ENCODE data around the gene KRTAP21-2.
"Not testable (repeated sequence)": the region's sequence is repeated elsewhere in the genome, so short reads cannot be mapped to it uniquely, and the experiment has no call there.

Gene KRTAP21-2

DNA sequence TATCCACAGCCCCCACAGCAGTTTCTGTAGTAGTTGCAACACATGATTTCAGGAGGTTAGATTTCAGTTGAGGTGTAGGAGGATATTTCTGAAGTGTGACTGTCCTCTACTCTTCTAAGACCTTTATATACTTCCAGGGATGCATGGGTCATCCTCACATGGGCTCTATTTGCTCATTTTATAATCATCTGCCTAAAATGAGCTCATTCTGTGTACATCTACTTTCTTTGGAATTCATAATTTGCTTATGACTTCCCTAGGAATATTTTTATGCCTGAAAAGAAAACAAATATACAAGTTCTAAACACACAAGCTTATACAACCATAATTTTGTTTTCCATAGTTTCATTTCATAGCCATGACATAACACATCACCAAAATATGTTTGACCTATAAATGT is at the start of gene KRTAP21-2:
KRTAP21-2 (minus strand) TSS at position 101 of the 400 bp plus-strand sequence; CDS start at position 44, 57 bp downstream.
- DNase-seq (ENCODE audit: low read depth, low spot score), result no peak

DNA sequence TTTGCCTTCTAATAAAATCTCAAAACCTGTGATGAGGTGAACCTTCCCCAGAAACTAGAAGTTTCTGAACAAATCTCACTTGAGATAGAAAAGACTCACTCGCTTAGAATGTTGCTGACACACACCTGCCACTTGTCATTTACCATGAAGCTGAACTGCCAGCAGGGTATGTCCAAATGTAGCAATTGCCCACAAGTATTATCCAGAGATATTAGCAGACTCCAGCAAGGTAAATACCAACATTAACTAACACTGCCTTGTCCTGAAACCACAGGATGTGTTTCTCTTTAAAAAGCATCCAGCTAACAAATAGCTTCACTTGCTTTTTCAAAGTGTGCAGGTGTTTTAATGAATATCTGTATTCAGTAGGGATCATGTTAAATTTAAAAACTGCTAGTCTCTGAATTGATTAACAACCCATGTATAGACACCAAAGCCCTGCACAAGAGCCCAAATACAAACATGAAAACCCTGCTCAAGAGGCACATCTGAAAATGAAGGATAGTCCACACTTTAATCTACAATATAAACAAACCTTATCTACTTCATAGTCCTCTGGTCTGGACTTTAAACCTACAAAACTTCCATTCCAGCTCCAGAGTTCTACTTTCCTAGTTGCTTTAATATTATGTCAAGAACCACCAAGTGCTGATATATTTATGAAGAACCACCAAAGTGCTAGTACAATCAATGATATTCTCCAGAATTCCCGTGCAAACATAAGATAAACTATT is 46.7 kb upstream of the KRTAP21-2 start:
- no peak for DNase-seq (ENCODE audit: low read depth, low spot score)

DNA sequence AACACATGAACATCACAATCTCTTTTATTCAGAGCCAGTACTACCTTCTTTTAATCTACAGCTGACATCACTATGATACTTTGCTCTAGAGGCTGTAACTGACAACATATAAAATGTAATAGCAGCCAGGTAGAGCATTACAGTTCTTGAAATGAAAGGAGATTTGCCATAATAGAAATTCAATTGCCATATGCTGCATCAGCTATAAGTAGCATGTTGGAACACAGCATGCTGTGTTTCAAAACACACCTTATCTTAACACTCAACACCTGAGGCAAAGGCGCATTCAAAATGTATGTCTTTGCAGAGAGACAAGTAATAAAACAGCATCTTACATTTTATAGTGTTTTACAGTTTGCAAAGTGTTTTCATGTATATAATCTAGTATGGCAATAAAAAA is 32.2 kb upstream of the KRTAP21-2 start:
- no peak for DNase-seq (ENCODE audit: low read depth, low spot score)

DNA sequence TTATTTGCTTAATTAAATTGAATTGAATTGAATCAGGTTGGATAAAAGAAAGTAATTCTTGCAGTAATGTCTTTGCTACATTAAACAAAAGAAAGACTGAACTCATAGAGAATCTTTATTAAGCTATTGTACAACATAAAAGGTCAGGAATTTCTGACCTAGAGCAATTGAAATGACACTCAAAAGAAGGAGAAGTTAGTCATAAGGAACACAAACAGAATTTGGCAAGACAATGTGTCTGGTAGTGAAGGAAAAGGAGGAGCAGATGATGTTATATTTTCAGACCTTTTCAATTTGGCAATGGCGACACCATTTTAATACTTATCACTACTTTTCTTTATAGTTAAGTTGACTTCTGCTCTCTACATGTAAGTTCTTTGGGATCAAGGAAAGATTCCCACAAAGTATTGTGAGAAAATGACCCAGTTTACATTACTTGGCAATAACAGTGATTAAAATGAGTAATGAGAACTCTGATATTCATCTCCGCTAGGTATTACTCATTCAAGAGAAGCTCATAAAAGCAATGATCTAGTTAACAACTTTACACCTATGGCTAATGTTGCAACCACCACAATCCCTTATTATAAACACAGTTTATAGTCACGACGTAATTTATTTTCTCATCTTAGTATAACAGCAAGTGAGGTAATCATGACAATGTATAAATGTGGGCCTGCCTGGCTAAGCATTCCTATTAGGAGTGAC is 22.8 kb upstream of the KRTAP21-2 start:
- no peak for DNase-seq (ENCODE audit: low read depth, low spot score)

DNA sequence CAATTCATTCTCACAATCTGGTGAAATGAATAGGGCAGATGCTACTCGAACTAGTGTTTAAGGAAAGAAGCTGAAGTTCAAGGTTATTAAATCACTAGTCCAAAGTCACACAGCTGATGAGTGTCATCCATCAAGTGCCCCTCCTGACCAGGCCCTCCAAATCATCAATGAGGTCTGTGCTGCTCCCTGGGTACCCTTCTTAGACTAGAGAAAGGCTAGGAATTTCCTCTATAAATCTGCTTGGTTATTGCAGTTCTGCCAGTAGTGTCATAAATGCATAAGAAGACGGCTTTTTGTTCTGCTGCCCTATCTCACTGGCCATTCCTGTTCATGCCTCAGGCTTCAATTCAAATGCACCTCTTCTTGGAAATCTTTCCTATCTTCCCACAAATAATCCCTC is 13.7 kb upstream of the KRTAP21-2 start:
- DNase-seq (ENCODE audit: low read depth, low spot score), result no peak

DNA sequence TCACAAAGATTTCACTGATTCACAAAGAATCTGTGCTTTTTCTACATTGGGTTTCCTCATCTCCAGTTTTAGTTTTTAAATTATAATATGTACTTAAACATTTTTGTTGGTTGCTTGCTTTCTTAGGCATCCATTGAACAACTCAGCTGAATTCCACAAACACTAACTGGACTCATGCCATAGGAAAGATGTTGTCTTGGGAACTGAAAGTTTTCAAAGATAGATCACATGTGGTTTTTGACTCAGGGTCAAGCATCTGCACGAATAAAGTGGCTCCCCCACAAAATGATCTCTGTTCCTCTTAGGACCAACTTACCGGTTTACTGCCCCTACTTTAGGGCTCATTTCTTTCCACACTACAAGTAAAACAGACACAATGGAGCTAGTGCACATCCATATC is 11.2 kb upstream of the KRTAP21-2 start:
- DNase-seq (ENCODE audit: low read depth, low spot score), result no peak

DNA sequence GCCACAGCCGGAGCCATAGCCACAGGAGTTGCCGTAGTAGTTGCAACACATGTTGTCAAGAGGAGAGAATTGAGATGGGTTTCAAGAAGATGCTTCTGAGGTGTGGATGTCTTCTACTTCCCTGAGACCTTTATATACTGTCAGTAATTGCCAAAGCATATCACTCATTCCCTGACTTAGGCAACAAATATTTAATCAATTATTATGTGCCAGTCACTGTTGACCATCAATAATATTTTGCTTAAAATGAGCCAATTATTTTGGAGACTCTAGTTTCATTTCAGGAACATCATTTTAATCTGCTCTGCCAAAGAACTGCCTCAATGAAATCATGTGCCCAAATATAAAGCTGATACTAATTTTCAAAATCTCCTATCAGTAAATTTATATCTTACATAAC is 8.3 kb upstream of the KRTAP21-2 start, which contains the start of gene KRTAP21-1:
KRTAP21-1 (minus strand) TSS at position 101 of the 400 bp plus-strand sequence; CDS start at position 51, 50 bp downstream.
- DNase-seq (ENCODE audit: low read depth, low spot score), result not testable (repeated sequence)

DNA sequence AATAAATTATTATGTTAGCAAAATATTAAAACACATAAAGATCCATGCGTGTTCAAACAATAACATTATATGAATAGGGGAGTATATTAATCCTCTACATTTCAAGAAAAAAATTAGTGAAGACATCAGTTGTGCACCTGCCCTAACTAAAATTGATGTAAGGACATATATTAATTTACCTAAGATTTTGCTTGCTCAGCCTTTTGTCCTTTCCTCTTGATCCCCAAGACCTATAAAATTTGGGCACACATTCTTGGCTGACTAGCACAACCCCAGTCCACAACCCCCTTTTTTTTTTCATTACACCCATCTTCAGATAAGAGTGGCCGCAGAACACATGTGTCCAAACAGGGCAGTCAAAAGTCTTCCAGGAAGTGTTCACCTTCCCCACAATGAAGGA is 6.6 kb downstream of the KRTAP21-2 start:
- DNase-seq (ENCODE audit: low read depth, low spot score), result no peak

DNA sequence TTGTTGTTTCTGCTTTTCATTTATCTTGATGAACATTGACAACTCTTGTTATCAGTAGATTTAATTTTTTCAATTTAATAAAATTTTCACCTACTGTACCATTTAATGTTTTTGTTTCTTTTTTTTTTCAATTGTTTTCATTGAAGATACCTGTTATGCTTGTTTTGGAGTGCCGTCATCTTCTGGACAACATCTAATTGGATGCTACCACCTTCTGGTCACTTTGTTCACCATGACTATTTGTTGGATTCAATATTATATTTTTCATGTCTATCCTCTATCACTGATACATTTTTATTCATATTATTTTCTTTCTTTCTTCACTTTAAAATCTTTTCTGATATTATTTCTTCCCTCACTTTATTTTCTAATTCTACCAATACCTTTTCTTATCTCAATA is 14.0 kb downstream of the KRTAP21-2 start:
- no peak for DNase-seq (ENCODE audit: low read depth, low spot score)

DNA sequence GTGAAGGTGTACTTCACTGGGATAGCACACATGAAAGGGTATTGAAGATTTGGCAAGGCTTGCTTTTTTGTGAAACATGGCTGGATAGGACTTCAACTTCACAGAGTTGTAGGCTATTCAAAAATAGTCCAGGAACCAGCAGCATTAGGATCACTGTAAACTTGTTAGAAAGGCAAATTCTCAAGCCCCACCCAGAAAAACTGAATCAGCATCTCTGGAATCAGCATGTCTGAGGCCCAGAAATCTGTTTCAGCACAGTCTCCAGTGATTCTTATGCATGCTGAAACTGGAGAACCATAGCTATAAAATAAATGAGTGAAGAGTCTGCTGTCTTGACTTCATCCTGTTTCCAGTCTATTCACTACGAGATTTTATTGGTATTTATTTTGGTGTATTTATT is 20.3 kb downstream of the KRTAP21-2 start:
- DNase-seq (ENCODE audit: low read depth, low spot score), result no peak

DNA sequence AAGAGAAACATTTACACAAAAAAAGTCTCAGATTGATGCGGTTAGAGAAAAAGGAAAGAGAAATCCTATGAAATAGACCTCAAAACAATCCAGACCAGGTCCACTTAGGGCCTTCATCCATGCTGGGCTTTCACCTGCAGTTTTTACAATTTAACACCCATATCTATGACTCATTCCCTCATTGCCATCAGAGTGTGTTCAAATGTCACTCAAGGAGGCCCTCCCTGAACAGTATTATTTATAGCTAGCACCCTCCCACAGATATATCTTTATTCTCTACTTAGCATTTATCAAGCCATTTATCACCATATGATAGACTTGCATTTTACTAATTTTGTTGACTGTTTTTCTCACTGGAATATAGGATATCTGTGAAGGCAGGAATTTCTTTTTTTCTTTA is 27.7 kb downstream of the KRTAP21-2 start:
- DNase-seq (ENCODE audit: low read depth, low spot score), result no peak

DNA sequence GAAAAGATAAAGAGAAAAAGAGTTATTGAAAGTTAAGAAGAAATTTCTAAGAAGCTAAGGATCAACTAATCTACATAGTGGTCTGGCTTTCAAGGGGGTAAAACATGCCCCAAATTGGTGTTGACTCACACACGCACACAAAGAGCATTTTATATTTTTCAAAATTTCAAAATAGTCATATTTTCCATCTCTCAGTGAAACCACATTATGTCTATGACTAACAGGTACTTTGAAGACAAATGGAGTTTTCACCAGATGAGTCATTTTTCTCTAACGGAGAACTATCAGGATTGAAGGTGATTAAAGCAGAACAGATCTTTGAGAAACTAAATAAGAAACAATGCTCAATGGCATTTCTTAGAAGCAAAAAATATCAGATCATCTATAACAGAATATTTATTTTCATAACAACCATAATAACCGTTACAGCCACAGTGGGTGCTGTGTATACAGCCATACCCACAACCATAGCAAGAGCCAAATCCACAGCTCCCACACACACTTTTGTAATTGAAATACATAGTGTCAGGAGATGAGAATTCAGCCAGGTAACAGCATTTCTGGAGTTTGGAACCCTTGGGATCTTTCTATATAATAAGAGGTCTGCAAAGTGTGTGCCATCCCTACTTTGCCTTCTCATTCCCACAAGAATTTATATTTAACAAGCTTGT is 28.7 kb downstream of the KRTAP21-2 start, which contains the start of gene KRTAP21-3:
KRTAP21-3 (minus strand) TSS at position 539 of the 671 bp plus-strand sequence; CDS start at position 521, 18 bp downstream.
- DNase-seq (ENCODE audit: low read depth, low spot score), result no peak

DNA sequence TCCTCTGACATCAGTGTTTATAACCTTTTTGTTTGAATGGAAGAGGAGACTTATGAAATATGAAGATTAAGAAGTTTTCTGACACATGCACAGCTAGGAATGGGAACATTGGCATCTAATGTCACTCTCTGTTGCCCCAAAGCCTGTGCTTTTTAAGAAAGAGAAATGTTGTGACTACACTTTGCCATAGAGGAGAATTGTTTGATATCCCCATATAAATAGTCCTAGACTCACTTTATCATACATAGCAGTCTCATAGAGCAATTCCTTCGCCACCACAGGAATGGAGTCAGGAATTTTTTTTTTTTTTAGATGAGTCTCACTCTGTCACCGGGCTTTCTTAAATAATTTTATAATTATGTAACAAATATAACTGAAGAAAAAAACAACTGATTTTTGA is 30.0 kb downstream of the KRTAP21-2 start:
- DNase-seq (ENCODE audit: low read depth, low spot score), result no peak

DNA sequence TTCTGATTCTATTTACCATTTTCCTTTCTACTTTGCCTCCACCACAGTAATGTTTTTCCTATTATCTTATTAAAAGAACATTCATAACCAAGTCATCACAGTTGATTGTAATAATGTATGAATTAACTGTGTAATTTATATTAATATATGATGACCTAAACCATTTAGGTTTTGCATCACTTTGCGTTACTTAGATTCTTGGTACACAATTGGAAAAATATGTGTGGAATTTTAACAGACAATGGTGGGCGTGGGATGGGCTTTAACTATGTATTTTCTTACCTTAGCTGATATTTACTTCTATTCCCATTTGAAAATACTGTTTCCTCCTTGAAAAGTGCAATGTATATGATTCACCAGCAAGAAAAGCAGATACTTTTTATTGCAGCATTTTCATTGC is 32.1 kb downstream of the KRTAP21-2 start:
- no peak for DNase-seq (ENCODE audit: low read depth, low spot score)

DNA sequence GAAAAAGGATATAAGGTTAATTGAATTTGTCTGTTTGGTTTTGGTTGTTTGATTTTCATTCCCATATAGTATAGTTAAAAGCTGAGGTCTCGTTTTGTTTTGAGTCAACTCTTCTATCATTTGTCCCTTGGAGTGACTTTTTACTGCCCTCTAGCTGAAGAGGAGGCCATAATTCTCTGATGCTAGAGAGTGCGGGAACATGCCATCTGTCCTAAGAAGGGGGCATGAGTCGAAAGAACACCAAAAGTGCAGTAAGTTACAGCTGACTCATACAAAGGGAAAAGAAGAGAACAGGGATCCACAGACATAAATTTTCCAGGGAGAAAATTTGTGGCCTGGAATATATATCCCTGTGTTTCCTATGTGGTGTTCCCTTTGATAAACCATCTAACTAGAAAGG is 32.6 kb downstream of the KRTAP21-2 start:
- DNase-seq (ENCODE audit: low read depth, low spot score), result no peak

DNA sequence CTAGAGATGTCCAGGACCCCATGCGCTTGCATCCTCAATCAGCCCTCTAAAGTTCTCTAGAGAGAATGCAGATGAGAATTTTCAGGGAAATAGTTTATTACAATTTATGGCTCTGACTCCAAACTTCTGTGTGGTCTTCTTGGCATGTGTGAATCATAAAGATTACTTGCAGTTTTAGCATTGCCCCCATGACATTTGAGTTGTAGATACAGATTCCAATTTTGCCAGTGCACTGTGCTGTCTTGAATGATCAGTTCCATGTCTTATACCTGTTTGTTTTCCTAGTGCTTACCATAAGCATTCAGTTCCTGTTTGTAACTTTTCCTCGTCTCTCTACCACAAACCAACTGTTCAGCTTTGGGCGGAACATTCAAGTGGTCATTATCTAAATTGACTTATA is 33.3 kb downstream of the KRTAP21-2 start:
- DNase-seq (ENCODE audit: low read depth, low spot score), result no peak

DNA sequence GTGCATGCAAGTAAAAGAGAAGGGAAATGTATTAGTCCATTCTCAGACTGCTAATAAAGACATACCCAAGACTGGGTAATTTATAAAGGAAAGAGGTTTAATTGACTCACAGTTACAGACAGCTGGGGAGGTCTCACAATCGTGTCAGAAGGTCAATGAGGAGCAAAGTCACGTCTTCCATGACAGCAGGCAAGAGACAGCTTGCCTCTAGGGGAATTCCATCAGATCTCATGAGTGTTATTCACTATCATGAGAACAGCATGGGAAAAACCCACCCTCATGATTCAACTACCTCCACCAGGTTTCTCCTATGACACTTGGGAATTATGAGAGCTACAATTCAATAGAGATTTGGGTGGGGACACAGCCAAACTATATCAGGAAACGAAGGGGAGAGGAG is 36.6 kb downstream of the KRTAP21-2 start:
- no peak for DNase-seq (ENCODE audit: low read depth, low spot score)

DNA sequence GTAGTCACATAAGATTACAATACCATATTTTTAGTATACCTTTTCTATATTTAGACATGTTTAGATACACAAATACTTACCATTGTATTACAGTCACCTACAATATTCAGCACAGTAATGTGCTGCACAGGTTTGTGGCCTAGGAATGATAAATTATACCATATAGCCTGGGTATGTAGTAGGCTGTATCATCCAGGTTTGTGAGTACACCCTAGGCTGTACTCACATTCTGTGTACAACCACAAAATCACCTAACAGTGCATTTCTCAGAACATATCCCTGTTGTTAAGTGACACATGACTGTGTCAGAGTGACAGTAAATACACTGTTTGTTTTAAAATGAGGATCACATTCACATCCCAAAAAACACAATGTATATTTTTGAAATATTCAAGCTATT is 39.6 kb downstream of the KRTAP21-2 start:
- DNase-seq (ENCODE audit: low read depth, low spot score), result no peak
